Sigmoid colon (tissue), 7 donors: ENCODE data around the gene SGPP1. TPM values are rescaled to one million over a fixed set of nuclear protein-coding genes. Genes with fewer than 3 reads are reported as not detected.
"Not testable (repeated sequence)": the region's sequence is repeated elsewhere in the genome, so short reads cannot be mapped to it uniquely, and the experiment has no call there.

ENCODE experiments used
- DNase-seq: peaks from one replicate; pipeline ENCODE4 v3.0.0-alpha.2; 2019
- H3K27ac ChIP-seq, 4 donors: fragments of 200-600 bp; sonication (generic); one replicate each; pipeline ENCODE4 v1.5.1; 2016 to 2019; ENCODE audit warnings: mild to moderate bottlenecking in 1 of 4
- H3K27me3 ChIP-seq, 3 donors: fragments of 200-600 bp; sonication (generic); one replicate each; pipeline ENCODE4 v1.5.1; 2019; ENCODE audit warnings: mild to moderate bottlenecking in 1 of 3
- H3K36me3 ChIP-seq, 4 donors: fragments of 200-600 bp; sonication (generic); one replicate each; pipeline ENCODE4 v1.5.1; 2016 to 2019
- H3K4me1 ChIP-seq, 4 donors: fragments of 200-600 bp; sonication (generic); one replicate each; pipeline ENCODE4 v1.5.1; 2017 to 2019
- H3K4me3 ChIP-seq, 4 donors: fragments of 200-600 bp; sonication (generic); one replicate each; pipeline ENCODE4 v1.5.1; 2017 to 2019; ENCODE audit warnings: mild to moderate bottlenecking in 2 of 4, moderate library complexity in 1 of 4
- H3K9me3 ChIP-seq, 4 donors: fragments of 200-600 bp in 3 of 4; sonication (generic) in 3 of 4; one replicate each; pipeline versions ENCODE4 v1.5.1 to v1.6.1; 2013 to 2019
- CTCF ChIP-seq, 4 experiments: fragments of 450-650 bp in 3 of 4; fragments of 200-600 bp in 1 of 4; IDR thresholded peaks; one replicate each; pipeline ENCODE4 v1.5.1; 2016 to 2019; ENCODE audit warnings: antibody characterized with exemption in 4 of 4, mild to moderate bottlenecking in 3 of 4, moderate library complexity in 2 of 4
- EP300 ChIP-seq, 4 donors: sonication (generic); formaldehyde crosslinking; IDR thresholded peaks; one replicate each; pipeline ENCODE4 v1.6.1; 2017; ENCODE audit warnings: antibody characterized with exemption in 4 of 4
- POLR2A ChIP-seq, 2 donors: fragments of 450-650 bp; IDR thresholded peaks; one replicate each; pipeline ENCODE4 v1.6.1; 2016; ENCODE audit warnings: antibody characterized with exemption in 2 of 2, mild to moderate bottlenecking in 2 of 2, moderate library complexity in 2 of 2
- POLR2AphosphoS5 ChIP-seq, 4 donors: sonication (generic); formaldehyde crosslinking; IDR thresholded peaks; one replicate each; pipeline ENCODE4 v1.6.1; 2017; ENCODE audit warnings: antibody characterized with exemption in 4 of 4
- WGBS, 2 donors: extraction: QIAGEN DNeasy Blood & Tissue Kit; methylation state at CpG; one replicate each; pipeline ENCODE4 v1.1.7; 2013; 5-methylcytosine and 5-hydroxymethylcytosine counted together
- intact Hi-C: fragments of 100-400 bp; cut with DNase I; formaldehyde crosslinking; loops from one replicate; pipeline ENCODE4 v1.15.1; 2023
- polyA plus RNA-seq, 3 donors: library from polyadenylated mRNA; stranded (reverse); fragments of 200-250 nt; gene quantifications; one replicate each; pipeline ENCODE4 v1.2.3, GENCODE V29; 2013
- total RNA-seq, 4 donors: library from RNA; depleted of rRNA; stranded (reverse); fragments of >200 nt; gene quantifications; one replicate each; pipeline ENCODE4 v1.1.0, GENCODE V29; 2016
- donor health status: healthy with polysubstance abuse.
- donor health status: Bipolar disorder and iron deficiency.
- donor health status: healthy.

The SGPP1 gene
- total and polyA plus RNA-seq, 7 donors: 2.4 to 20.9 (median 18.2) TPM

- Histone ChIP-seq H3K9me3 (no peaks in the 10 kb centered on the region), H3K27ac (no peak overlapping the region), H3K36me3 (no peaks in the 10 kb centered on the region), H3K4me3 (no peak overlapping the region), H3K4me1 (peaks cover 0 to 4% (median 0%) of the 10 kb centered on the region in 4 donors), H3K27me3 (no peaks in the 10 kb centered on the region)
- no peak for TF ChIP-seq POLR2A (IDR thresholded peaks at IDR 0.05)
- no peak for TF ChIP-seq CTCF (IDR thresholded peaks at IDR 0.05)
- no peak for TF ChIP-seq POLR2AphosphoS5 (IDR thresholded peaks at IDR 0.05)
- TF ChIP-seq EP300 (IDR thresholded peaks at IDR 0.05): no peak
- intact Hi-C loops: no loop called here
- DNase-seq: no peak
- 86 to 93% methylated on average over 2 of the region's 2 CpGs for WGBS, 2 donors
Measured at GRCh38 chr14:63709589-63709988, 18.3 kb downstream of the SGPP1 start.

- TF ChIP-seq EP300 (IDR thresholded peaks at IDR 0.05) (no peak), POLR2AphosphoS5 (IDR thresholded peaks at IDR 0.05) (no peak), POLR2A (IDR thresholded peaks at IDR 0.05) (no peak)
- Histone ChIP-seq H3K4me3 (no peak overlapping the region), H3K27me3 (no peaks in the 10 kb centered on the region), H3K36me3 (no peaks in the 10 kb centered on the region), H3K27ac (no peak overlapping the region), H3K9me3 (no peaks in the 10 kb centered on the region), H3K4me1 (peaks cover 0 to 2% (median 0%) of the 10 kb centered on the region in 4 donors)
- intact Hi-C loops: no loop called here
- WGBS, 2 donors: 86 to 91% methylated on average over 8 of the region's 8 CpGs
- DNase-seq: no peak
Measured at GRCh38 chr14:63707216-63707615, 20.6 kb downstream of the SGPP1 start.

- intact Hi-C loops: no loop called here
- no peaks in the 10 kb centered on the region for H3K4me1 ChIP-seq
- no peak for DNase-seq
- no peaks in the 10 kb centered on the region for H3K27me3 ChIP-seq
- no peak overlapping the region for H3K4me3 ChIP-seq
- no peak for TF ChIP-seq POLR2A (IDR thresholded peaks at IDR 0.05)
- TF ChIP-seq CTCF (IDR thresholded peaks at IDR 0.05): no peak
- no peak for TF ChIP-seq POLR2AphosphoS5 (IDR thresholded peaks at IDR 0.05)
- no peak for TF ChIP-seq EP300 (IDR thresholded peaks at IDR 0.05)
- H3K36me3 ChIP-seq: no peaks in the 10 kb centered on the region
- H3K27ac ChIP-seq: no peak overlapping the region
- 74 to 86% methylated on average over 4 of the region's 4 CpGs for WGBS, 2 donors
- no peaks in the 10 kb centered on the region for H3K9me3 ChIP-seq
Measured at GRCh38 chr14:63705561-63706070, 22.2 kb downstream of the SGPP1 start.

GRCh38 chr14:63702530-63702929 is 25.3 kb downstream of the SGPP1 start:
- WGBS, 2 donors: 92 to 93% methylated on average over 4 of the region's 4 CpGs
- intact Hi-C loops, H3K27ac ChIP-seq, H3K9me3 ChIP-seq, H3K36me3 ChIP-seq, H3K4me1 ChIP-seq, H3K27me3 ChIP-seq, DNase-seq, H3K4me3 ChIP-seq: not testable (repeated sequence)

- H3K9me3 ChIP-seq: no peaks in the 10 kb centered on the region
- TF ChIP-seq CTCF (IDR thresholded peaks at IDR 0.05) (no peak), POLR2AphosphoS5 (IDR thresholded peaks at IDR 0.05) (no peak), EP300 (IDR thresholded peaks at IDR 0.05) (no peak), POLR2A (IDR thresholded peaks at IDR 0.05) (no peak)
- no peak overlapping the region for H3K4me3 ChIP-seq
- no peaks in the 10 kb centered on the region for H3K4me1 ChIP-seq
- H3K27ac ChIP-seq: no peak overlapping the region
- no peak for DNase-seq
- intact Hi-C loops: no loop called here
- WGBS, 2 donors: 17 to 69% methylated on average over 2 of the region's 2 CpGs
- peaks cover 0 to 9% (median 0%) of the 10 kb centered on the region in 4 donors for H3K36me3 ChIP-seq
- H3K27me3 ChIP-seq: no peaks in the 10 kb centered on the region
Measured at GRCh38 chr14:63701606-63702299, 26.1 kb downstream of the SGPP1 start.
